ENCODE results near the gene IQGAP2. TPM values are rescaled to one million over a fixed set of nuclear protein-coding genes. Genes with fewer than 3 reads are reported as not detected.

Gene IQGAP2
- polyA plus RNA-seq, 1 donor (not counting 4 experiments of a cell fraction or from before 2014, with no cell fraction given), result 0.14 TPM

DNA sequence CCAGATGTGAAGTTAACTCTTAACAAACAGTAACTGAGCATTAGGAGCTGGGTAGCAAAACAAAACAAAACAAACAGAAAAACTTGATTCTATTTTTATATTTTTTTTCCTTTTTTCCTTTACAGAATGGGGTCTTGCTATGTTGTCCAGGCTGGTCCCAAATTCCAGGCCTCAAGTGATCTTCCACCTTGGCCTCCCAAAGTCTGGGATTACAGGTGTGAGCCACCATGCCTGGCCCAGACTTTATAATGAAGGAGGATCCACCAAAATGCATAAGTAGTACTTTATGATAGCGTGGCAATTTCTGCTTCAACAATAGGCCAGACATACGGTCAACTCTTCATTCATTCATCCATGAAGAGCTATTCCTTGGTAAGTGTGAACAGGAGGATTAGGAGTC, 5.9 kb upstream of the IQGAP2 start:
- TF ChIP-seq EZH2 (IDR thresholded peaks at IDR 0.05; ENCODE audit: low read length), result no peak
- TF ChIP-seq, protein P1, sequence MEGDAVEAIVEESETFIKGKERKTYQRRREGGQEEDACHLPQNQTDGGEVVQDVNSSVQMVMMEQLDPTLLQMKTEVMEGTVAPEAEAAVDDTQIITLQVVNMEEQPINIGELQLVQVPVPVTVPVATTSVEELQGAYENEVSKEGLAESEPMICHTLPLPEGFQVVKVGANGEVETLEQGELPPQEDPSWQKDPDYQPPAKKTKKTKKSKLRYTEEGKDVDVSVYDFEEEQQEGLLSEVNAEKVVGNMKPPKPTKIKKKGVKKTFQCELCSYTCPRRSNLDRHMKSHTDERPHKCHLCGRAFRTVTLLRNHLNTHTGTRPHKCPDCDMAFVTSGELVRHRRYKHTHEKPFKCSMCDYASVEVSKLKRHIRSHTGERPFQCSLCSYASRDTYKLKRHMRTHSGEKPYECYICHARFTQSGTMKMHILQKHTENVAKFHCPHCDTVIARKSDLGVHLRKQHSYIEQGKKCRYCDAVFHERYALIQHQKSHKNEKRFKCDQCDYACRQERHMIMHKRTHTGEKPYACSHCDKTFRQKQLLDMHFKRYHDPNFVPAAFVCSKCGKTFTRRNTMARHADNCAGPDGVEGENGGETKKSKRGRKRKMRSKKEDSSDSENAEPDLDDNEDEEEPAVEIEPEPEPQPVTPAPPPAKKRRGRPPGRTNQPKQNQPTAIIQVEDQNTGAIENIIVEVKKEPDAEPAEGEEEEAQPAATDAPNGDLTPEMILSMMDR (optimal IDR thresholded peaks at IDR 0.05 in 1 of 3, IDR thresholded peaks at IDR 0.05 in 1 of 3, conservative IDR thresholded peaks at IDR 0.05 in 1 of 3; ENCODE audit: extremely low read depth in 1 of 3, insufficient read depth in 2 of 3, low read length in 3 of 3), result no peak
- Histone ChIP-seq H3K27ac (ENCODE audit: control insufficient read depth, insufficient read depth, low read length) (no peak overlapping the region), H3K4me1 (ENCODE audit: control insufficient read depth, extremely low read depth, insufficient read depth, low read length) (no peaks in the 10 kb centered on the region), H3K36me3 (ENCODE audit: control insufficient read depth in 2 of 2, extremely low read depth in 1 of 2, insufficient read depth in 2 of 2, low read length in 2 of 2) (no peaks in the 10 kb centered on the region), H3K4me2 (ENCODE audit: control insufficient read depth, extremely low read depth, insufficient read depth, low read depth, low read length) (no peak overlapping the region), H3K79me2 (ENCODE audit: control insufficient read depth, insufficient read depth, low read length) (no peaks in the 10 kb centered on the region), H3K9me1 (ENCODE audit: control insufficient read depth, extremely low read depth, insufficient read depth, low read length) (no peaks in the 10 kb centered on the region), H3K9me3 (ENCODE audit: control insufficient read depth, low read depth, low read length) (no peaks in the 10 kb centered on the region), H3K4me3 (ENCODE audit: control insufficient read depth in 2 of 3, extremely low read depth in 1 of 3, insufficient read depth in 2 of 3, low read depth in 1 of 3, low read length in 3 of 3) (no peak overlapping the region), H4K20me1 (ENCODE audit: control insufficient read depth, extremely low read depth, insufficient read depth, low read length) (no peaks in the 10 kb centered on the region), H3K9ac (ENCODE audit: control insufficient read depth, extremely low read depth, insufficient read depth, low read length) (no peak overlapping the region), H2AFZ (ENCODE audit: control insufficient read depth, low read length) (no peak overlapping the region), H3K27me3 (ENCODE audit: control insufficient read depth, extremely low read depth, insufficient read depth, low read length) (peaks cover 14% of the 10 kb centered on the region)
- dilution Hi-C loops (cut with MboI; ENCODE audit: extremely low pct_ligation_motif_present, low sequenced_read_pairs), result no loop called here
- FAIRE-seq (no peak), DNase-seq (ENCODE audit: low read depth, low spot score) (no peak)

DNA sequence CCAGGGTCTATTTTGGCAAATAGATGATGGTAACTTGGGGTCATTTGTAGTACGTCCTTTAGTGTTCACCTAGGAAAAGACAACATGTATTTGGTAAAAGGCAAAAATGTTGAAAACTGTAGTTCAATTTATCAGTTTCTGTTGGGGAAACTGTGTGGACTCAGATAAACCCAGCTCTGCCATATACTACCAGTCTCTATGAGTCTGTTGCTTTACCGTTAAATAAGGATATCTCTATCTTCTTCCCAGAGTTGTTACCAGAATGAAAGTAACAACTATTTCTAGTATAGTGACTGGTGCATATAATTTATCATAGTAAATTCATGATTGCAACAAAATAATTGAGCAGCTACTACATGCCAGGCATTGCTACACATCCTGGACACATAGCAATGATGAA, 3.8 kb upstream of the IQGAP2 start:
- Histone ChIP-seq H3K27me3 (ENCODE audit: control insufficient read depth, extremely low read depth, insufficient read depth, low read length) (peaks cover 35% of the 10 kb centered on the region), H3K9ac (ENCODE audit: control insufficient read depth, extremely low read depth, insufficient read depth, low read length) (no peak overlapping the region), H2AFZ (ENCODE audit: control insufficient read depth, low read length) (no peak overlapping the region), H3K27ac (ENCODE audit: control insufficient read depth, insufficient read depth, low read length) (no peak overlapping the region), H3K4me3 (ENCODE audit: control insufficient read depth in 2 of 3, extremely low read depth in 1 of 3, insufficient read depth in 2 of 3, low read depth in 1 of 3, low read length in 3 of 3) (no peak overlapping the region), H3K79me2 (ENCODE audit: control insufficient read depth, insufficient read depth, low read length) (no peaks in the 10 kb centered on the region), H3K9me3 (ENCODE audit: control insufficient read depth, low read depth, low read length) (no peaks in the 10 kb centered on the region), H3K4me1 (ENCODE audit: control insufficient read depth, extremely low read depth, insufficient read depth, low read length) (no peaks in the 10 kb centered on the region), H3K4me2 (ENCODE audit: control insufficient read depth, extremely low read depth, insufficient read depth, low read depth, low read length) (no peak overlapping the region), H3K36me3 (ENCODE audit: control insufficient read depth in 2 of 2, extremely low read depth in 1 of 2, insufficient read depth in 2 of 2, low read length in 2 of 2) (no peaks in the 10 kb centered on the region), H4K20me1 (ENCODE audit: control insufficient read depth, extremely low read depth, insufficient read depth, low read length) (no peaks in the 10 kb centered on the region), H3K9me1 (ENCODE audit: control insufficient read depth, extremely low read depth, insufficient read depth, low read length) (no peaks in the 10 kb centered on the region)
- no peak for TF ChIP-seq EZH2 (IDR thresholded peaks at IDR 0.05; ENCODE audit: low read length)
- TF ChIP-seq, protein P1 (optimal IDR thresholded peaks at IDR 0.05 in 1 of 3, IDR thresholded peaks at IDR 0.05 in 1 of 3, conservative IDR thresholded peaks at IDR 0.05 in 1 of 3; ENCODE audit: extremely low read depth in 1 of 3, insufficient read depth in 2 of 3, low read length in 3 of 3), result no peak
- dilution Hi-C loops (cut with MboI; ENCODE audit: extremely low pct_ligation_motif_present, low sequenced_read_pairs), result no loop called here
- FAIRE-seq (no peak), DNase-seq (ENCODE audit: low read depth, low spot score) (no peak)

Measured in keratinocyte (primary cell).